Dedifferentiated amniotic fluid mesenchymal stem cell (primary cell): ENCODE results near the gene LURAP1L.
"Not testable (repeated sequence)": the region's sequence is repeated elsewhere in the genome, so short reads cannot be mapped to it uniquely, and the experiment has no call there.

Experiments
- DNase-seq: peaks from one replicate; pipeline ENCODE4 v3.0.0-alpha.2; 2016; ENCODE audit errors: extremely low spot score

LURAP1L gene

DNA sequence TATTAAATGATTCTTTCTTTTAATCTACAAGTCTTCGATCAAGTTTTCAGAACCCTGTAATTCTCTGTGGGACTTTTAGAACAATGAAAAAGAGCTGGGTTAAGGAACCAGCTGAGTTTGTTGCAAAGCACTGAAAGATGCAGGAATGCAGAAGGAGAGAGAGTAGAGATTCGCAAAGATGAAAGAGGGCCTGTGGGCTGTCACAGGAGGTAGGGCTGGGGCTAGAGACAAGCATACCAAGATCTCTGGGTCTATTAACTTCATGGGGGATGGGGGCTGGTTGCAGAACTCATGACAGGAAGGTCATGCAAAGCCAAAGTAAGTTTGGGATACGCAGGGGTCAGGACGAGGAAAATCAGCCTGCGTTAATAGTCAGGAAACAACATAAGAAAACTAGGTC is 81.8 kb downstream of the LURAP1L start:
- no peak for DNase-seq

DNA sequence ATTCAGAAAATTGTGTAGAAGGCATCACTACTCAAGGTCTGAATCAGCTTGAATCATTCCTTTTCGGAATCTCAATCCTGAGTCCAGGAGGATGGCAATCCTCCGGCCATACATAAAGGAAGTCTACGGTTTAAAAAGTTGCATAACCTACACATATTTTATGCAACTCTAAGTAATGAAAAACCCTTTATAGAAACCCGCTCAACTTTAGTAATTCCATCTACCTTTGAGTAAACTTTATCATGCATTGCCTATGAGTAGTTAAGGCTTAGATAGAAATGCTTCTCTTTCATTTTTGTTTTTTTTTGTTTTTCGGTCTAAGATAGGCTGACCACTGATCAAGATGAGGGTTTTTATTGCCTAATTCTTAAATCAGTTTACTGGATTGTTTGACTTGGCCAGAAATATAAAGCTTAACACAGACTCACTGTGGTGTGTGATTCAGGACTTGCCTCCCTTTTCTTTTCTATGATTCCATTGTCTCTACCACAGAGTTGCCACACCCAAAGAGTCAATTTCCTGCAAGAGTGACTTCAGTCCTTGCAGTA is 85.0 kb downstream of the LURAP1L start:
- peak; percentile 85 for DNase-seq

DNA sequence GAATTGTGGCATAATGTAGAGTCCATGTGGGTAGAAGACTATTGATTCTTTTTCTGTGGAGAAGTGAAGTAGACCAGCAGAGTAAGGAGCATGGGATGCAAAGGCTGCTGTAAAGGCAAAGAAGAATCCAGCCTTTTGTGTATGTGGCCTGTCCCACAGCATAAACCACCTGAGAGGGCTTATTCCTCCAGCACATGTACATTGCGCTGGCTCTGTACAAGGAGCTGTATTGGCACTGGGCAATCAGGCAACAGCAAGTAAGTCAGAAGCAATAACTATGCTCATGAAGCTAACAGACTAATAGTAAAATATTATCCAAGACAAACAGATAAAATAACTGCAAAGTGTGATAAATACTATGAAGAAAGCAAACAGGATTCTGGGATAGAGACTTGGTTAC is 86.2 kb downstream of the LURAP1L start:
- DNase-seq = no peak

DNA sequence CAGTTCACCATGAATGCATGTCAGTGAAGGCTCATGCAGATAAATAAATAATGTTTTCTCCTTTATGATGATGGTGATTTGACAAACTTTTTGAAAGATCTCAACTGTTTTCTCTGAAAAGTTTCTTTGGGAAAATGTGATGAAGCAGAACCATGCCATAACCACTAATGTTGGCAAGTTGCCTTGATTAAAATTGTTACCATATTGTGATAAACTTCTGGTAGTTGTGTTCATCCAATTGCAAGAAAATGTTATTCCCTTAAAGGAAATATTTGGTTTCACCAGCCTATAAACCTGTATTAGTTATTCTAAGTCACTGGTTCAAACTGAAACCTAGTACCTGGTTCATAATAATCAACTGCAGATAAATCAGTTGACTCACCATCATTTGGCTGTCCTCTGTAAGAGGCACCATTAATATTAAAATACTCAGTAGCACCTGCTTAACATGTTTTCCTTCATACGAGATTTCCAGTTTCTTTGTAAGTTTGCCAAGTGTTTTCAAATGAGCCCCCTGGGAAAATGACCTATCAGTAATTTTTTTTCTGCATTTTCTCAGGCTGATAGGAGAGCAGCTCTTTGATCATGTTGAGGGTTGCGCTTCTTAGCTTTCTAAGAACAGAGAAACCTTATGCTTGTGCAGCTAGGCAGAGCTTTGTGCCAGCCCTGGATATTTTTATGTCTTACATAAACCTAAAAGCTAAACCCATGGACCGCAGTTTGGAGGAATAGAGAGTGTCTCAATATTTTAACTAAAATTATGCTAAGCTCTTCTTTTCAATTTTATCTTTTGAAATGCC is 88.0 kb downstream of the LURAP1L start:
- DNase-seq = peak; percentile 41

DNA sequence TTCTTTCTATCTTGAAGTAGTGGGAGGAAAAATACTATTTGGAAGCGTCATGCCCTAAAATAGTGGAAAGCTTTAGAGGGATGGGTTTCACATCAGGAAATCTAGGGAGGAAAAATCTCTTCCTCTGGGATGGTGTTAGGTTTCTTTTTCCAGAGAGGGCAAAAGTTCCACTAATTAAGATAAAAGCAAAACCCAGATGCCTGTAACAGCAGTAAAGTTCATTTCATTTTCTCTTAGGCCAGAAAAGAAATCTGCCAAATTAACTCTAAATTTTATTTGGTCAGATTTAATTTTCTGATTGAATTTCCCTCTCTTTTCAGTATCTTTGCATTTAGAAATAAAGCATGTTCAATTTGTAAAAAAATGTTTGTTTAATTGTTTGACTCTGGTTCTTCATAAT is 88.8 kb downstream of the LURAP1L start:
- DNase-seq = no peak

DNA sequence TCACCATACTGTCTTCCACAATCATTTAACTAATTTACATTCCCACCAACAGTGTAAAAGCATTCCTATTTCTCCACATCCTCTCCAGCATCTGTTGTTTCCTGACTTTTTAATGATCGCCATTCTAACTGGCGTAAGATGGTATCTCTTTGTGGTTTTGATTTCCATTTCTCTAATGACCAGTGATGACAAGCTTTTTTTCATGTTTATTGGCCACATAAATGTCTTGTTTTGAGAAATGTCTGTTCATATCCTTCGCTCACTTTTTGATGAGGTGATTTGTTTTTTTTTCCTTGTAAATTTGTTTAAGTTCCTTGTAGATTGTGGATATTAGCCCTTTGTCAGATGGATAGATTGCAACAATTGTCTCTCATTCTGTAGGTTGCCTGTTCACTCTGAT is 90.6 kb downstream of the LURAP1L start:
- not testable (repeated sequence) for DNase-seq
